NCI-H2029 (cell line): ENCODE measurements around the gene LRRC32.

Experiments
- DNase-seq: peaks from one replicate; lab custom pipeline; 2025; lab: John Stamatoyannopoulos, UW

The LRRC32 gene

DNA sequence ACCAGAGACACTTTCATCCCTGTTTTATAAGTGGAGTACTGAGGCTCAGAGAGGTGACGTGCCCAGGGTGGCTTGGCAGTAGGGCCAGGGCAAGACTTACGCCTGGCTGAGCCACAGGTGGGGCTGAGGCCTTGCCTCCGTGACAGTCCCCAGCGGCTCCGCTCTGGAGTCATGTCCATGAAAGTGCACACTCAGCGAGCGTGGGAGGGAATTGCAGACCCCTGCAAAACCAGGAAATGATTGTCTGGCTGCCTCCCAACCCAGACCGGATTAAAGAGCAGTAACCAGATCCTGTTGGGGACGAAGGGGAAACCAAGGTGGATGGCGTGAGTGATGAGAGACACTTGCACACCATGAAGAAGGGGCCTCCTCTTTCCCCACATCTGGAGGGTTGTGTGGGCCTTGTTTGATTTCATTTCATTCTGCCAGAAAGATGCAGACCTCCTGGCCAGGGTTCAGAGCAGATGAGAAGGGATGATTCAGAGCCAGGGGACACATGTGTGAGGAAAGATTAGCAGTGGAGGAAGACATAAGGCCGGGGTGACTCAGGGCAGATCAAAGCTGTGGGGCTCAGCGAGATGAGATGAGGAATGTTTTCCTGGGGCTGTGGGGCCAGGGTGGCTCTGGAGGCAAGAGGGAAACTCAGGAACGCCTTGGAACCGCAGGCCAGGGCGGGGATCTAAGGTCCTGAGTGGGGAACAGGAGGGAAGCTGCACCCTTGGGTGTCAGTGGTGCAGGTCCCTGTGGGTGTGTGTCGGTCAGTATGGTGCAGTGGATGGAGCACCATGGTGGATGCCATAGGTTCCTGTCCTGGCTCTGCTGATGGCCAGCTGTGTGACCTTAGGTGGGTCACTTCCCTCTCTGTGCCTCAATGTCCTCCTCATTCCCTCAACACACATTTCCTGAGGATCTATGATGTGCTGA, 29.9 kb upstream of the LRRC32 start:
- DNase-seq = no peak

GRCh38 chr11:76699451-76700091, 29.0 kb upstream of the LRRC32 start:
- DNase-seq = no peak

GRCh38 chr11:76698321-76699043, 27.9 kb upstream of the LRRC32 start:
- DNase-seq = no peak

GRCh38 chr11:76696756-76697155, 26.2 kb upstream of the LRRC32 start:
- no peak for DNase-seq

GRCh38 chr11:76695771-76696170, 25.2 kb upstream of the LRRC32 start:
- DNase-seq = no peak

GRCh38 chr11:76695133-76695532, 24.6 kb upstream of the LRRC32 start:
- DNase-seq = no peak

DNA sequence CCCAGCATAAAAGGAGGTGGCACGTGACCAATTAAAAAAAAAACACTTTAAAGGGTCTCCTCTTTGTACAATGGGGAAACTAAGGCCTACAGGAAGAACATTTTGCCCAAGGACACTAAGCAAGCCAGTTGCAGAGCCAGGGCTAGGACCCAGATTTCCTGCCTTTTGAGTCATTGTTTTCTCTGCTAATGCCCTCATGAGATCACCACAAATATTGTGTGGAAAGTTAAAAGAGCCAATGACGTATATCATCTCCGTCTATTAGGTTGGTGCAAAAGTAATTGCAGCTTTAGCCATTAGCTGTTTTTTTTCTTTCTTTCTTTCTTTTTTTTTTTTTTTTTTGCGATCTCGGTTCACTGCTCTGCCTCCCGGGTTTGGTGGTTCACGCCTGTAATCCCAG, 24.1 kb upstream of the LRRC32 start:
- DNase-seq = no peak

DNA sequence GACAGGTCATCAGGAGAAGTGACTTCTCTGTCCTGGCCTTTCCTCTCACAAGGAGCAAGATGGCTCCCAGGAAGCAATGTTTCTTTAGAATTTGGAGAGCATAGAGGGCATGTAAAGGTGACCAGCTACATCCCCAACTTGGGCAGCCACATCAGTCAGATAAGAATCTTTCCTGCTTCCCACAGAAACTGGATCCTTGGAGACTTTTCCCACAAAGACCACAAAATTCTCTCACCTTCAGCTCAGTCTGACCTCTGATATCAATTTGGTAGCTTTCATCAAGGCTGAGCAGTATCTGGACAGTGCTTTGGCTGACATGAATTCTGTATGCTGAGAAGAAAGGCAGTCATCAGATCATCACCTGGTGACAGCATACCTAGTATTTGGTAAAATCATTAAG, 23.3 kb upstream of the LRRC32 start:
- no peak for DNase-seq

GRCh38 chr11:76692956-76693355, 22.4 kb upstream of the LRRC32 start:
- DNase-seq = no peak

DNA sequence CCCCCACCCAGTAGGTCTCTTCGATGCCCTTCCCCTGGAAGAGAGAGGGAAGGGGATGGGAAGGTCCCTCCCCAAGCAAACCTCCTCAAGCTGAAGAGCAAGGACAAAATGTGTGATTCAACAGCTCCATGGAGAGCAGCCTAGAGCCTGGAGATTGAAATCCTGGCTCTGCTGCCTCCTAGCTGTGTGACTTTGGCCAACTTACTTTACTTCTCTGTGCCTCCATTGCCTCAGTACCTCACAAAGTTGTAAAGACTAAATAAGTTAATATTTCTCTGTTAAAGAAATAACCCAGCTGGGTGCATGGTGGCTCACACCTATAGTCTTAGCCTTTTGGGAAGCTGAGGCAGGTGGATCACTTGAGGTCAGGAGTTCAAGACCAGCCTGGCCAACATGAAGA, 21.1 kb upstream of the LRRC32 start:
- DNase-seq = no peak

DNA sequence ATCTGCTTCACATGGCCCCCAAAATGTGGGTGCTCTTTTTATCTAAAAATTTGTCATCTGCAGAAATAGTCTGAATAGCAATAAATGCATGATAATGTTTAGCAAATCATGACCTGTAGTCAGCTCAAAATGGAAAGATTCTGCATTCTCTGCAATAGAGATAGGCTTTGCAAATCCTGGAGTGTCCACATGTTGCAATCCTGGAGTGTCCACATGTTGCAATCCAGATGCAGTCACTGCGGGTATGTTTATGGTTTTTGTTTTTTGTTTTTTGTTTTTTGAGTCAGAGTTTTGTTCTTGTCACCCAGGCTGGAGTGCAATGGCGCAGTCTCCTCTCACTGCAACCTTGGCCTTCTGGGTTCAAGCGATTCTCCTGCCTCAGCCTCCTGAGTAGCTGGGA, 20.2 kb upstream of the LRRC32 start:
- no peak for DNase-seq

- no peak for DNase-seq
These were observed 19.0 kb upstream of the LRRC32 start for GRCh38 chr11:76689313-76690260.

DNA sequence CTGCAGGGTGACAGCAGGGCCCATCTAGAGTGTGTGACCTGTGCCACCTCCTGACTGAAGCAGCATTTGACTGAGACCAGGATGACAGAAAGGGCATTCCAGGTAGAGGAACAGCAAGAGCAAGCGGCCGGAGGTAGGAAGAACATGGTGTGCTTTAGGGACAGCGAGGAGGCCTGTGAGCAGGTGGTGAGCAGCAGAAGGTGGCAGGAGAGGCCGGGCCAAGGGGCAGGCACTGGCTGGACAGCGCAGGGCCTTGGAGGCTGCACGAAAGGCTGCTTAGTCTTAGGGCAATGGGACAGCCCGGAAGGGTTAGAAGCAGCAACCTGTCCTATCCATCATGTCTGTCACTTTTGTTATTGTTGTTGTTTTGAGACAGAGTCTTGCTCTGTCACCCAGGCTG, 17.6 kb upstream of the LRRC32 start:
- no peak for DNase-seq

DNA sequence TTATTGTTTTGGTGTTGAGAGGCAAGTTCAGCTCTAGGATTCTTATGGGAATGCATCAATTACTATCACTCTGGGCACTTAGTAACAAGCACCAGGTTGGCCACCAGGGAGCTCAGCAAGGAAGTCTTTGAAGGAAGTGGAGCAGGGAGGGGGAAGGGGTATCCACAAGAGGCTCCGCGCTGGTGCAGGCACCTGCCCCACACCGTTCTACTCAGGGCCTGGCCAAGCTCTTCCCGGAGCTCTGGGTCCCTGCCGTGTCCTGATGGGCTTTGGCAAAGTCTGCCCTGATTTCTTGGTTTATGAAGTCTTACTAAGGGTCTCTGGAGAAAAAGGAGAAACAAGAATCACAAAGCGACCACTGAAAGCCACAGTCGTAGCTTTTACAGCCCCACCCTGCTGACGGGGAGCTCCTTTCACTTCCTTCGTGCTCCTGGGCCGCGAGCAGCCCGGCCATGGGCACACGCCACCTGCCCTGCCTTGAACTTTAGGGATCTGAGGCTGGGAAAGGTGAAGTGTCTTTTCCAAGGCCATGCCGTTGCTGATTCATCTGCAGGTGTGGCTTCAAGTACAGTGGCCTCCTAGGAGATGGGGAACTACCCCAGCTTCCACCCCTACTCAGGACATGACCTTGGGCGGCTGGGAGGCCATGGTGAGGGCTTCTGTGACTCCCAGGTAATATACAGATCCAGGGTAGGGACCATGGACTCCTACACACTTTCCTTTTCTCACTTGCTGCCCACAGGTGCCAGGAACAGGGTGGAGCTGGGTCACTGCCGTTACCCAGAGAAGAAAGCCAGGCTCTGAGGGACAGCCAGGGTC, 15.9 kb upstream of the LRRC32 start:
- DNase-seq = no peak

DNA sequence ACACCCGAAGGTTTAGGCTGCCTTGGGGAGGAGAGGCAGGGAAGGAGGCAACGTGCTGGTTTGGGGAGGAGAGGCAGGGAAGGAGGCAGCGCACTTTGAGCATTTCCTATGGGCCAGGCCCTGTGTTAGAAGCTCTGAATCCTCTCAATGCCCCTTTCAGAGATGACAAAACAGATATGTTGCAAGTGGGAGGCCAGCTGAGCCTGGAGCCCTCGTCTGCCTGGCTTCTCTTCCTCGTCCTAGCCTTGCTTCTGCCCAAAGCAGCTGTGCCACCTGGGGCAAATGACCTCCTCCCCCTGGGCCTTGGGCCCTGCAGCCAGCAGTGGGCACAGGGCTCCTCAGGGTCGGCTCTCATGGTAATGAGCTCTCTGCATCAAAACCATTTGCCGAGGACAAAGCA, 15.3 kb upstream of the LRRC32 start:
- no peak for DNase-seq

DNA sequence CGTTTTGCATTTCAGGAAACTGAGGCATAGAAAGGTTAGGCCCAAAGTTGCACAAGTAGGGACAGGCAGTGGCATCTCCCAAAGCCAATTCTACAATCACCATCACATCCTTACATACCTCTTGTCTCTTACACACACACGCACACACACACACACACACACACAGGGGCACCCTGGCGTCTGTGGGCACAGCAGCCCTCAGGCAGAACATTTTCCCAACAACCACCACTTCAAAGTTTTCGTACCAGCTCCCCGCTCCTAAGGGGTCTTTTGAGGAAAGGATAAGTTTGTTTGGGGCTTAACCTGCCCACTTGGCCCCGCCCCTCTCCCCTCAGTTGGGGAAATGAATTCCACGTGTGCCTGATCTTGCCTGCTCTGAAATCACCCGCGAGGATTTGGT, 14.7 kb upstream of the LRRC32 start:
- DNase-seq = no peak

DNA sequence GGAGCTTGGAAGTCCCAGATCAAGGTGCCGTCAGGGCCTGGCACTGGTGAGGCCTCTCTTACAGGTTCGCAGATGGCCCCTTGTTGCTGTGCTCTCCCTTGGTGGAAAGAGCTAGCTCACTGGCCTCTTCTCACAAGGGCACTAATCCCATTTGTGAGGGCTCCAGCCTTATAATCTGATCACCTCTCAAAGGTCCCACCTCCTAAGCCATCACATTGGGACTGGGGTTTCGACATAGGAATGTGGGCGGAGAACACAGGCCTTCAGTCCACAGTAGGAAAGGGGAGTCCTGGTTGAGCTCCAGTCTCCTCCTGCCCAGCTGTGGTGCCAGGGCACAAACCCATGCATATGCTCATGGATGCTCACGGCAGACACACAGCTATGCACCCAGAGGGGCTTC, 14.0 kb upstream of the LRRC32 start:
- no peak for DNase-seq

GRCh38 chr11:76683161-76684095, 12.9 kb upstream of the LRRC32 start:
- DNase-seq = no peak

DNA sequence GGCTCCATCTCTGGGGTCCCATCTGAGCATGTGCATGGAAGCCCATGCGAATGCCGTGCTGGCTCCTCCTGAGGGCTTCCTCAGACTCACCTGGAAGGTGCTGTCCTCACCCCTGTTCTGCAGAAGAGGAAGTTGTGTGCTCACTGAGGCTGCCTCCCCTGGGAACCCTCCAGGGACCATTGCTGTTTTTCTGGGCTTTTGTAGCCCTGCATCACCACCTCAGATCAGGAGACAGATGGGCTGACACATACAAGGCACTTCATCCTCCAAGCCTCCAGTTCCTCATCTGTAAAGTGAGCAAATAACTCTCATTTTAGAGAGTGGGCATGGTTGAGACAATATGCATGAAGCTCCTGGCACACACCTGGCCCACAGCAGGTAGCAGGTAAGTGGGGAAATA, 12.1 kb upstream of the LRRC32 start:
- DNase-seq = no peak

GRCh38 chr11:76682106-76682505, 11.6 kb upstream of the LRRC32 start:
- DNase-seq = no peak
